Activated naive CD4-positive, alpha-beta T cell treated with Interleukin-2 at 50 U/mL for 16 hours (primary cell): ENCODE results near the gene HOXB2.

ENCODE experiments used
- DNase-seq: peaks from one replicate; pipeline ENCODE4 v3.0.0-alpha.2; 2020

HOXB2 gene

GRCh38 chr17:48537316-48537715, 7.6 kb downstream of the HOXB2 start:
- DNase-seq = no peak

GRCh38 chr17:48535793-48536559, 8.9 kb downstream of the HOXB2 start:
- peak; percentile 24 for DNase-seq

GRCh38 chr17:48532261-48532660, 12.6 kb downstream of the HOXB2 start:
- DNase-seq = no peak

- DNase-seq = no peak
These were observed 14.0 kb downstream of the HOXB2 start, which contains the start of gene HOXB1 for GRCh38 chr17:48530887-48531272. HOXB1 (minus strand) TSS chr17:48531011; CDS start chr17:48530904, 107 bp downstream.

- DNase-seq = no peak
These were observed 14.6 kb downstream of the HOXB2 start for GRCh38 chr17:48530208-48530886.

GRCh38 chr17:48529683-48530009, 15.3 kb downstream of the HOXB2 start:
- no peak for DNase-seq

DNA sequence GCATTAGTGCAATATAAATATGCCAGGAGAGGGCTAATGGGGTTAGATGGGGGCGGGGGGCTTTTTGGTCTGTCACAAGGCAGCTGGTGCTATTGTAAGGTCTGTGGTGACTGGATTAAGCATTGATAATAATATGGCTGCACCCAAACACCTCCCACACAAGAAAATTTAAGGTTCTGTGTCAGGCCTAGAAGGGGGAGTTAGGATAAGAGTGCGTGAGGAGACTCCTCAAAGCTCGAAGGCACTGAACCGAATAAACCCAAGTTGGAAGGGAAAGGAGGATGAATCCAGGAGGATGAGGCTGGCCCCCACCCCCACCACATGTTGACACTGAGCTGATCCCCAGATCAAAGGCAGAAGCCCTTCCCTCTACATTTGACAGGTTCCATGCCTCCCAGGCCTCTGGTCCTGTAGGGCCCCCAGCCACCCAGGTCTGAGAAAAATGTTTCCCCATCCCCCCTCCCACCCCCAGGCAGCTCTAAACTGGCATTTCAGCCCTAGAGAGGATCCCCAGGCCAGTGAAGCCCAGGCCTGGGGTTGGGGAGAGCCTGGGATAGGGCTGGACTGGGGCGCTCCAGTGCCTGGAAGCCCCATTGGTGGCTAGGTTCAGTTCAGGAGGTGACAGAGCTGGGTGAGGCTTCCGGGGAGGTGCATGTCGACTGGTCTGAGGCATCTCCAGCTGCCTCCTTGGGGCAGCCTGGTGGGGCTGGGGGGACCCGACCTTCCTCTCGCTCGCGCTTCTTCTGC, 15.8 kb downstream of the HOXB2 start:
- DNase-seq = no peak

DNA sequence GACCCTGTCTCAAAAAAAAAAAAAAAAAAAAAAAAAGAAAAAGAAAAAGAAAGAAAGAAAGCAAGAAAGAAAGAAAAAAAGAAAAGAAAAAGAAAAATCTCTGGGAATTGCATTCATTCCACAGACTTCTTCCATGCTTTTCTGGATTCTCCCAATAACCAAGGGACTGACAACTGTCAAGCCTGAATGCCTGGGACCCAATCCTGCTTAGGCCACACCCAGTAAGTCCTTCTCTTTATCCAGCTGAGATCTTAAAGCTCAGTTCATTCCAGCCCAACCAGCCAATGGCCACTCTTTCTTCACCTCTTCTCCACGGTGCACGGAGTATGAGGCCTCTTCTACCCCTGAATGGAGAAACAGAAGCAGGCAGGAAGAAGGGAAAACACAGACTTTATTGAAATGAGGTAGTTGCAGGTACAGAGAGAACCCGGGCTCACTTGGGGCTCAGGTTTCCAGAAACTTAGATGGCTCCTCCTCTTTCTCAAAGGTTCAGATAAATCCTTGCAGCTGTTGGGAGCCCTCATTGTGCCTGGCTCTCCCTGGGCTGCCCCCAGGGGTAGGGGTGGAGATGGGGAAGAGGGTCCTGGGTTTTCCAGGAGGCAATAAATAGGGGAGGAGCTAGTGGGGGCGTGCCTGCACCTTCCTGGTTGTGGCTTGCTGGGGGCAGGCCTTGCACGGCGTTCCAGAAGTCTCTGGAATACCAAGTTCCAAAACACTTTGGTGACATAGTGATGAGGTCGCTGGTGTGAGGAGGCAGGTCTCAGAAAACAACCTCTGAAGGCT, 16.6 kb downstream of the HOXB2 start:
- DNase-seq = no peak

DNA sequence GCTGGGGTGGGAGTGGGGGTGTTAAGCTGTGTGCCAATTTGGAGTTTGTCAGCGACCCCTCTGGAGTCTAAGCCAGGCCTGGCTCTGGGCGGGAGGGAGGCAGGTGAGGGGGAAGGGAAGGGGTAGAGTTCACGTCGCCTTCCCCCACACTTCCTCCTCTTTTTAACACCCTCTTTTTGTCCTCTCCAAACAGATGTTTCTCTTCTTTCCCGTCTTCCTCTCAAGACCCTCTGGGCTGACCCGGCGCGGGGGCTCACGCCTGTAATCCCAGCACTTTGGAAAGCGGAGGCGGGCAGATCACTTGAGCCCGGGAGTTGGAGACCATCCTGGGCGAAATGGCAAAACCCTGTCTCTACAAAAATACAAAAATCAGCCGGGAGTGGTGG, 17.4 kb downstream of the HOXB2 start:
- DNase-seq = no peak

DNA sequence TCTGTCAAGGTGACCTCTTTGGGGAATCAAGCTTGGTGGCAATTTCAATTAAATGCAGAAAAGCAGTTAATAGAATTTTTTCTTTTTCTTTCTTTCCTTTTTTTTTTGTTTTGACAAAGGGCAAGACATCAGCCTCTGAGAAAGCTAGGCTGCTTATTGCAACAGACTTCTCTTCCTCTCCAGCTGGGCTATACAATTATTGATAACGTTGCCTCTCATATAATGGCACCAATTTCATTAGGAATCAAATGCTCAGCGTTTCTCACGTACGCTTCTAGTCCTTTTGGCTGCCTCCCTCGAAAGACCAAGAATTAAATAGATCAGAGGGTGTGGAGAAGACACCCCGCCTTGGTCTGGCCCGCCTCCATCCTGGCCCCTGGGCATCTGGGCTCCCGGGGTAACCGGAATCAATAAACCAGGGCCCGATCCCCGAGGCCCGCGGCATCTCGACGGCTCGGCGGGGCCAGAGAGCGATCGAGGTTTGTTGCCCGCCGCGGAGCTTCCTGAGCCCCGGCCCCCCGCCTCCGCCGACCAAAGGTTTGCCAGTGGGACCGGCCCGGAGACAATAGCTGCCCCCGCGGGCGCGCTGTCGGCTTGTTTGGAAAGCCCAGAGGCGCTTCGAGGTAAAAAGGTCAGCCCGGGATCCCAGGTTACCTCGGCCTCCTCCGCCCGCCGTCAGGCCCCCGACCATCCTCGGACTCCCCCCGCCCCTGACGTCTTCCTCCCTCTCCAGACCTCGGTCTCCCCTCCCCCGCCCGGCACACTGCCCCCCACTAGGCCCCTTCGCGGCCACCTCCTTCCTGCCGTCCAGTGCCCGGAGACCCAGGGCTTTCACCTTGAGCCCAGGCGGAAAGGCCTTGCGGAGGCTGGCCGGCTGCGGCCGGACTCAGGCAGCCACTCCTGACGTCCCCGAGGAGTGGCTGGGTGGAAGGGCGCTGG, 18.0 kb downstream of the HOXB2 start:
- no peak for DNase-seq

DNA sequence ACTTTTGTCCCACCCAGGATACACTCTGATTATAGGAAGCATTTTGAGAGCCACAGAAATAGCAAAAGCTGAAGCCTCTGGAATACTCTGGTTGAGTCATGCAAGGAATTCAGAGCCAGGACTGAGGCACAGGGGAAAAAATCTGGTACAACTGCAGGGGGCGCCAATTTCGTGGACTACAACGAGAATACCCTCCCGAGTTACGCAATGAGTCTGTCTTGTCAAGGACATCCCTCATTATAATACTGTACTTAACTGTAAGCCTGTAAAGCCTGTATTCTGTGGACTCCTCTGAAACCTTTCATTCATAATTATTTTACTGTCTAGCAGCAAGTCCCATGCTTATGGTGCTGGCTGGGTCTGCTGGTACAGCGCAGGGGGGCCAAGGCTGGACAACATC, 21.9 kb downstream of the HOXB2 start:
- DNase-seq = no peak

GRCh38 chr17:48522031-48522653, 22.8 kb downstream of the HOXB2 start:
- no peak for DNase-seq

- no peak for DNase-seq
These were observed 24.3 kb downstream of the HOXB2 start for GRCh38 chr17:48520631-48521079.

DNA sequence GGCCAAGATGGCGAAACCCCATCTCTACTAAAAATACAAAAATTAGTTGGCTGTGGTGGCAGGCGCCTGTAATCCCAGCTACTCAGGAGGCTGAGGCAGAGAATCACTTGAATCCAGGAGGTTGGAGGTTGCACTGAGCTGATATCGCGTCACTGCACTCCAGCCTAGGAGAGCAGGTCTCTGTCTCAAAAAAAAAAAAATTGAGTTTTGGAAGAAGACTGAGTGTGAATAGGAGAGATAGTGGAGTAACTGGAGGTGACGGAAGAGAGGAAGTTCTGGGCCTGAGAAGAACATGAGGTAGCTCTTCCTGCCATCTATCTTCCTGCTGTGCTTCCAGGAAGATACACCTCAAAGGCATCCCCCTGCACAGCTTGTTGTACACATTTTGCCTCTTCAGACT, 25.5 kb downstream of the HOXB2 start:
- no peak for DNase-seq

GRCh38 chr17:48517478-48517877, 27.4 kb downstream of the HOXB2 start:
- DNase-seq = no peak

DNA sequence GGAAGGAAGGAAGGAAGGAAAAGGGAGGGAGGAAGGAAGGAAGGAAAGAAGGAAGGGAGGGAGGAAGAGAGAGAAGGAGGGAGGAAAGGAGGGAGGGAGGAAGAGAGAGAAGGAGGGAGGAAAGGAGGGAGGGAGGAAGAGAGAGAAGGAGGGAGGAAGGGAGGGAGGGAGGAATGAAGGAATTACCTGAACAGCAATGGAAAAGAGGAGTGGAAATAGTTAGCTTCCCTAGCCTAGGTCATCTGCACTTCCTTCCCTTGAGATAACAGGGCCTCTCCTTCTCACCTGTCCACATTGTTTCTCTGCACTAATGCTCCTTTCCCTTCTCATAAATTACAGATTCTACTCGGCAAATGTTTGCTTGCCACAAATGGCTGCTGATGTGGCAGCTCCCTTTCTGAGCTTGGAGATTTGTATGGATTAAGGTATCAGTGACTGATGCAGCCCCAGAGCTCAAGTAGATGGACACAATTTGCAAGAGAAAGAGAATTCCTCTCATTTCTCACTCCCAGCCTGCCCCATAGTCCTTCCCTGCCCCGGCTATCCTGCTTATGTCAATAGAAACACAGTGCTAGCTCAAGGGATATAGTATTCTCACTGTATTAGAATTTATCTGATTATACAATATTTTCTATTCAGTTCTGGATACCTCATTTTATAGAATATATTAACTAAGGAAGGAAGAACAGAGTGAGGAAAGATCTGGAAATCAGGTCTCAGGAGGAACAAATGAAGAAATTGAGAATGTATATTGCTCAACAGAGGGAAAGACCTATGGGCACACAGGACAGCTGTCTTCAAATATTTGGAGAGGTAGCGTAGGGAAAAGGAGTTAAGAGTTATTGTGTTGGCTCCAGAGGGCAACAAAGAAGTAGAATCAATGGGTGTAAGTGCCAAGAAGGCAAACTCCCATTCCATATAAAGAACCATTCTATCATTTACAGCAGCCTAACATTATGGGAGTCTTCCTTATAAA, 28.7 kb downstream of the HOXB2 start:
- no peak for DNase-seq

DNA sequence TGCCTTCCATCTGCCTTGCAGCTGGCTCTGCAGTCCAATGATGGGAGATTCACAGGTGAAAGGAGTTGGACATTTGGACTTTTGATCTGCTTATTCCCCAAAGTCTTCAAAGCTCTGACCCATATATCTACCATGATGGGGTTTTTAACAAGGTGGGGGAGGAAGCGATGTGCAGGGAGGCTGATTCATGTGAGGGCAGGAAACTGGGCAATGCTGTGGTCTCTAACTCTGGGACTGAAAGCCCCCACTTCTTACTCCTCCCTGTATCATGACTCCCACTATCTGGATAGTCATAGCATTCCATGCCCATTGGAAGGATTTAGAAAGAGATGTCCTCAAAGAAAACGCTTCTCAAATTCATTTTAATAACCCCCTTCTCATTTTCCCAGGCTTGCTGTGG, 30.4 kb downstream of the HOXB2 start:
- DNase-seq = no peak

- no peak for DNase-seq
These were observed 31.0 kb downstream of the HOXB2 start for GRCh38 chr17:48513666-48514455.

DNA sequence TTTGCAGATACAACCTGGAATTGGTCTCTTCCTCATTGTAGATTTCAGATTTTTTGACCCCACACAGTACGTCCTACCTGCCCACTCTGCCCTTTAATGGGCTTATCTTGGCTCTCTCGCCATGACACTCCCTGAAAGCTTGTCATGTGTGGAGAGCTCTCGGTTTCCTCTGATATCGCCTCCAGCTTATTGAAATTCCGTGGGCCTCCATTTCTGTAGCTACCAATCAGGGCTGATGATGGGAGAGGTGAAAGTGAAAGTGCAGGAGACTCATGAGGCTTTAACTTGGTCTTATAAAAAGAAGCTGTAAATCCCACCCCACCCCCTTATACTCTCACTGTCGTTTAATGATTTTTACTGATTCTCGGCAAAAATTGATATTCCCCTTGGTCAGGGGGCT, 31.8 kb downstream of the HOXB2 start:
- peak; percentile 16 for DNase-seq
